NK-92 (cell line): ENCODE measurements around the gene SIGLEC7.
"Not testable (repeated sequence)": the region's sequence is repeated elsewhere in the genome, so short reads cannot be mapped to it uniquely, and the experiment has no call there.

Source experiments
- DNase-seq: peaks from one replicate; lab custom pipeline; 2025; ENCODE audit not compliant: unreplicated experiment; lab: John Stamatoyannopoulos, UW

The SIGLEC7 gene

DNA sequence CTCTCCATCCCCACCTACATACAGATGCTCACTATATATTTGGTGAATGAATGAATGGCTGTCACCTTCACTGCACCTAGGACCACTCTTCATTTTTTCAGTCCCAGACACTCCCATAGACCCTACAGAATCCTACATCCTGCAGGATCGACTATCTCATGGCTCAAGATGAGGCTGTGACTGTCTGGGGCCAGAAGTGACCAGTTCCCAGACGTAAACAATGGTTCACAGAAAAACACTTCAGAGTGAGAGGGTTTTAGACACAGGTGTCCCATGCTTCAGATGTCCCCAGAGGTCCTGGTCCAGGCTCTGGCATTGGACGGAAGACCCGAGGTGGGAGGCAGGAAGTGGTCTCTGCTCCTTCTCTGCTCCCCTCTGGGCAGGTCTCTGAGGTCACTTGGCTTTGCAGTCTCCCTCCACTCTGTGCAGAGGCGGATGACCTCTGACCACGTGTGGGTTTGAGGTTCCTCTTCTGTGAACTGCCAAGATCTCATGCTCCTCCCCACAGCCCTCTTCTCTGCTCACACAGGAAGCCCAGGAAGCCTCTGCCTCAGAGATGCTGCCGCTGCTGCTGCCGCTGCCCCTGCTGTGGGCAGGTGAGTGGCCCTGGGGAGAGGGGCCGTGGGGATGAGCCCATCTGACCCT, 24.9 kb downstream of the SIGLEC7 start:
- DNase-seq, result no peak

DNA sequence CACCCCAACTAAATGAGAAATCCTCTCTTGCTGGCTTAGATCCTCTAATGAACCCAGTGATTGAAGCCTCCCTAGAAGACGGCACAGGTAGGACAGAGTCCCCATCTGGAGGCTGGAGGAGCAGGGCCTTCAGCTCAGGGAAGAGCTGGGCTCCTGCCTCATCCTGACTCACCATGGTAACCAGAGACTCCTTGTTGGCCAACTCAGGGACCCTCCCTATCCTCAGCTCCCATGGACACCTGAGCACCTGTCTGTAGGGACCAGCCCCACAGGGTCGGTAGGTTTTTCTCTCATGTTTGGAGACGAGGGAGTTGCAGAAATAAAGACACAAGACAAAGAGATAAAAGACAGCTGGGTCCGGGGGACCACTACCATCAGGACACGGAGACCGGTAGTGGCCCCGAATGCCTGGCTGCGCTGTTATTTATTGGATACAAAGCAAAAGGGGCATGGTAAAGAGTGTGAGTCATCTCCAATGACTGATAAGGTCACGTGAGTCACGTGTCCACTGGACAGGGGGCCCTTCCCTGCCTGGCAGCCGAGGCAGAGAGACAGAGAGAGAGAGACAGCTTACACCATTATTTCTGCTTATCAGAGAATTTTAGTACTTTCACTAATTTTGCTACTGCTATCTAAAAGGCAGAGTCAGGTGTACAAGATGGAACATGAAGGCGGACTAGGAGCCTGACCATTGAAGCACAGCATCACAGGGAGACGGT, 26.6 kb downstream of the SIGLEC7 start:
- DNase-seq, result no peak

DNA sequence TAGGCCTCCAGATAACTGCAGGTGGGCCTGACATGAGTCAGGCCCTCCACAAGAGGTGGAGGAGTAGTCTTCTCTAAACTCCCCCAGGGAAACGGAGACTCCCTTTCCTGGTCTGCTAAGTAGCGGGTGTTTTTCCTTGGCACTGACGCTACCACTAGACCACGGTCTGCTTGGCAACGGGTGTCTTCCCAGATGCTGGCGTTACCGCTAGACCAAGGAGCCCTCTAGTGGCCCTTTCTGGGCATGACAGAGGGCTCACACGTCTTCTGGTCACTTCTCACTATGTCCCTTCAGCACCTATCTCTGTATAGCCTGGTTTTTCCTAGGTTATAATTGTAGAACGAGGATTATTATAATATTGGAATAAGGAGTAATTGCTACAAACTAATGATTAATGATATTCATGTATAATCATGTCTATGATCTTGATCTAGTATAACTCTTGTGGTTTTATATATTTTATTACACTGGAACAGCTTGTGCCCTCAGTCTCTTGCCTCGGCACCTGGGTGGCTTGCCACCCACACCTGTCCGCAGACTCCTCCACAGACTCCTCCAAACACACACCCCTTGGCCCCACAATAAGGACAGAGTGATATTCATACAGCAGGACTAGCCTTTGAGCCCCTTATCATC, 27.3 kb downstream of the SIGLEC7 start:
- DNase-seq, result not testable (repeated sequence)

GRCh38 chr19:51172223-51172622, 30.1 kb downstream of the SIGLEC7 start:
- no peak for DNase-seq

DNA sequence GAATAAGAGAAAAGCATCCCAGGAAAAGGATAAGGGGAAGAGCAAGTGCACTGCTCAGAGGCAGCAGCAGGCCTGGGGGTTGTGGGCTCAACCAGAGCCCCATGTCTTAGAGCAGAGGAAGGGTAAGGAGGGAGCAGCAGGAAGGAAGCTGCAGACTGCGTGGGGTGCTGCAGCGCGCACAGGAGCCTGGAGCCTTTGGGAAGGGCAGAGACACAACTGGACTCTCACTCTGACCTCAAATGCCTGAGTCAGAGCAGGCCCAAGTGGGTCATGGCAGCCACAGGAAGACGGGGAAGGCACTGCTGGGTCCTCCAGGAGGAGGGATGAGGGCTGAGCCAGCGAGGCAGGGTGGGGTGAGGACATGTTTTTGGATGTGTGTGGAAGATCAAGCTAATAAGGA, 31.6 kb downstream of the SIGLEC7 start:
- no peak for DNase-seq

- DNase-seq, result no peak
These were observed 37.2 kb downstream of the SIGLEC7 start for GRCh38 chr19:51179256-51179655.

DNA sequence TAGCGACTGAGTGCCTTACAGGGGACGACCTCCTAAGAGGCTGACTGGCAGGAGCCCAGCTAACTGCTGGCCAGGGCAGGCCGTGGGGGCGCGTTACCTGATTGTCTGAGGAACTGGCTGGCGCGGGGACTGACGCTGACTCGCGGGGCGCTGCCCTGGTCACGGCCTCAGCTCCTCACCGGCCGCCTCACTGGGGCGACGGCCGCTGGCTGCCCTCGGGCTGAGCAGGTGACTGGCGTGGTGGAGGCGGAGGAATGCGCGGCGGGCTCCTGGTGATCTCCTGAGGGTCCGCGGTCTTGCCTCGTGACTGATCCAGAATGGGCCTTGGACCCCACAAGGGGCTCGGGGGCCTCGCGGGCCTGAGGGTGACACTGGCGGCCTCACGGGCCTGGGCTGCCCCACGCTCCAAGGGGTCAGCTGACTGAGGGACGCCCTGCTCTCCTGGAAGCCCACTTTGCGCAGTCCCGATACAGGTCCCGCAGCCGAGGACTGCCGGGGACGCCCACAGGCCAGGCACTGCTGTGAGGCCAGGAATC, 39.3 kb downstream of the SIGLEC7 start:
- no peak for DNase-seq

DNA sequence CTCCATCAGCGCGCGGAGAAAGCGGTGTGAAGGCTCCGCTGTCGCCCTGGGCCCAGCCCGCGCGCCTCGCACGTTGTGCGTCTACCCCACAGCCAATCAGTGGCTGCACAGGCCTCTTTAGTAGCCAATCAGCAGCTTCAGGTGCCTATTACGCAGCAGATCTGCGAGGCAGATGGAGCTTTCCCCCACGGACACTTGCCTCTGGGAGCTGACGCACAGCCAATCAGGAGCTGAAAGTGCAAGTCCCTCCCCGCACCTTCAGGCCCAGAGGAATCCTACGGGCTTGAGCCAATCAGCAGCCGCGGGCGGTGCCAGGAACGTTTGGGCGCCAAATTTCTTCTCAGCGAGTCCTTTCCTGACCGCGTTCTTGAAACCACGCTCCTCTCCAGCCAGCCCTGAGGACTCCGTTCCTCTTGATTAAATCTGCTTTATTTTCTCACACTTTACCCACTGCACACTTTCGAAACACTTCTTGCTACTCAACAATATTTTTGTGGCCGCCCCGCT, 39.9 kb downstream of the SIGLEC7 start:
- DNase-seq, result no peak

GRCh38 chr19:51183629-51184028, 41.5 kb downstream of the SIGLEC7 start:
- DNase-seq, result no peak

DNA sequence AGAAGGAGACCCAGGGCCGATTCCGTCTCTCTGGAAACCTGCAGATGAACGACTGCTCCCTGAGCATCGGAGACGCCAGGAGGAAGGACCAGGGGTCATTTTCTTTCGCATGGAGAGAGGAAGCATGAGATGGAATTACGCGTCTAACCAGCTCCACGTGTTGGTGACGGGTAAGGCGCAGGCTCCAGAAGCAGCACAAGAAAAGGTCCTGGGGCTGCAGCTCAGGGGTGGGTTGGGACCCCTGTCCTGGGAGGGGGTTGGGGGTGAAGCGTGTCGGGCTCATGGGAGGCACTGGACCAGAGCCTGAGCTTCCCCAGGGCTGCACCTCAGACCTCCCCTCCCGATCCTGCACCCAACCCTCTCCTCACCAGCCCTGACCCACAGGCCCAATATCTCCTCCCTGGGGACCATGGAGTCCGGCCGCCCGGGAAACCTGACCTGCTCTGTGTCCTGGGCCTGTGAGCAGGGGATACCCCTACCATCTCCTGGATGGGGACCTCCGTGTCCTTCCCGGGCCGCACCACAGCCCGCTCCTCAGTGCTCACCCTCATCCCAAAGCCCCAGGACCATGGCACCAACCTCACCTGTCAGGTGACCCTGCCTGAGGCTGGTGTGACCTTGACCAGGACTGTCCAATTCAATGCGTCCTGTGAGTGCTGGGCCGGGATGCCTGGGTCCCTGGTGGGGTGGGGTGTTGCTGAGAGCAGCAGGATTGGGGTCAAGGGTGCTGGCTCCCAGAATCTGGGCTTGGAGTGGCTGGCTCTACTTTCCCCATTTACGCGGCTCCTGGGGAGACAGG, 43.2 kb downstream of the SIGLEC7 start:
- DNase-seq, result no peak

DNA sequence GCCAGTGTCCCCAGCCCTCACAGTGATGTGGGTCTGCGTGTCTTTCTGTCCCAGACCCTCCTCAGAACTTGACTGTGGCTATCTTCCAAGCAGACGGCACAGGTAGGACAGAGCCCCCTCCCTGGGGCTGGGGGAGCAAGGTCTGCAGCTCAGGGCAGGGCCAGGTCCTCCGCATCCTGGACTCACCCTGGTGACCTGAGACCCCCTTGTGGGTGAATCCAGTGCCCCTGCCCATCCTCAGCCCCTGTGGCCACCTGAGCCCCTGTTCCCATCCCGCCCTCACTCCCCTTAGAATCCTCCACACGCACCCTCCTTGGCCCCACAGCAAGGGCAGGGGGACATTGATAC, 43.7 kb downstream of the SIGLEC7 start:
- no peak for DNase-seq

DNA sequence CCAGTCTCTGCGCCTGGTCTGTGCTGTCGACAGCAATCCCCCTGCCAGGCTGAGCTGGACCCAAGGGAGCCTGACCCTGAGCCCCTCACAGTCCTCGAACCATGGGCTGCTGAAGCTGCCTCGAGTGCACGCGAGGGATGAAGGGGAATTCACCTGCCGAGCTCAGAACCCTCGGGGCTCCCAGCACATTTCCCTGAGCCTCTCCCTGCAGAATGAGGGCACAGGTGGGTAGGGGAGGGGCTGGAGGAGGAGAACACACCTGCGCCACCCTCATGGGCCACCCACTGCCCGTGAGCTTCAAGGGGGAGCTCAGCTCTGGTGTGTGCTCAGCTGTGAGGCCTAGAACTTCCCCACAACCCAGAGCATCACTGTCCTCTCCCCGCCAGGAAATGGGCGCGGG, 44.2 kb downstream of the SIGLEC7 start:
- DNase-seq, result no peak

DNA sequence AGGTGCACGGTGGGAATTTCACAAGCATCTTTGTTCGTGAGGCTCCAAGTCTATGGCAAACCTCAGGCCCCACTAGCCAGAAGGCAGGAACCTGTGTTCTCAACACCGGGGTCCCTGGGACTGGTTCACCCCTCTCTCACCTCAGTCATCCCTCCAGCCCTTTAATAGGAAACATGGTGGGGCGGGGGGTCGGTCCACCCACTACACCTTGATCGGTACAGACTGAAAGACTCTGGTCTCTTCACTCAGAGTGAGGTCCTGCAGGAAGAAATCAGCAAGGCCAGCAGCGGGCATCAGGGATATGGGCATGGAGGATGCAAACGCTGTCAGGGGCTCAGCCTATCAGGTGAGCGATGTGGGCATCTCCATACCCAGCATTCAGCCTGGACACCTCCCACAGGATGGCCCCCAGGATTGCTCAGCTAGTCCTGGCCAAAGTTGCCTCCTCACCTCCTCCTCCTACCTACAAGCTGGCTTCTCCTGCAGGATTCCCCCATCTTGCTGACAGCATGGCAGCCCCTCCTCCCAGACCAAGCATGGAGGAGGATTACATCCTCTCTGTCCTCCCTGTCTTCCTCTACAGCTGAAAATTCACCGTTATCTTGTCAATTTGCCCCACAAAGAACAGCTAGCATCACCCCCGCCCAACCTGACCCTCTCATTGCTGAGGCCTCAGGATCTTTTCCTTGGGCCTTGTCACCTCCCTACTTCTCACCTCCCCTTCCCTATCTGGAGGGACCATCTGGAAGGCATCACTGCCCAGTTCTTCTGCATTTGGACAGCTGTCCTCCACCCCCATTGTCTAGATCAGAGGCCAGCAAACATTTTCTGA, 45.5 kb downstream of the SIGLEC7 start:
- DNase-seq, result no peak

GRCh38 chr19:51188227-51188559, 46.1 kb downstream of the SIGLEC7 start:
- DNase-seq, result no peak

- no peak for DNase-seq
These were observed 50.6 kb downstream of the SIGLEC7 start for GRCh38 chr19:51192689-51193088.

DNA sequence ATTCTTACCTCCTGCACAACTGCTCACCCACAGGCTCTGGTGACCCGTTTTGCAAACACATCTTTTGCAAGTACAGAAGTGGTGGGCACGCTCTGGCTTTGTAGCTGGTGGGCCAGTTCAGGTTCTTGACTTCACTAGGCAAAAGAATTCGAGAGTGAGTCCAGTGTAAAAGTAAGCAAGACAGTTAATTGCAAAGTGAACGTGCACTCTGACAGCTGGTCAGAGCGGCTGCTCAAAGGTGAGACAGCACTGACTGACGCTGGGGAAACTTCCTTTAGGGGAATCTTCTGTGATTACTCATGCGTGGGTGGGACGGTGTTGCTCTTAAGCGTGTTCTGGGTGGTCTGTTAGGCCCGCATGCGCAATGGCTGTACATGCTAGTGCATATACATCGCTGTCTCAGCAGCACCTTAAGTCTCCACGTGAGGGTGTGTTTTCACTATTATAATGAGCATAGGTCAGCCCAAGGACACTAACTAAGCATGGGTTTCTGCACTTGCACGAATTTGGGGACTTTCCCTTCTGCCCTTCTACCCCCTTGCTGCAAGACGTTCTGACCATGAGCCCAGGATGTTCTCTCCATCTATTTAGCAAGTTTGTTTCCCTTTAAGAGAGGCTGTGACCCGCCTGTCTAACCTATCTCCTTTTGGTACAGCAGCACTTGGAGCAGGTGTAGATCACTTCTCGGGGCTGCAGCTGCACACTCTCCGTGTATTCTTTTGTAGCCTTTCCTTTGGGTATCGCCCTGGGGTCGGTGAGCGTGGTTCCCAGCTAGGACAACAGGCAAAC, 52.6 kb downstream of the SIGLEC7 start:
- no peak for DNase-seq

- no peak for DNase-seq
These were observed 53.1 kb downstream of the SIGLEC7 start for GRCh38 chr19:51195316-51195586.

GRCh38 chr19:51195616-51196015, 53.5 kb downstream of the SIGLEC7 start:
- no peak for DNase-seq

- no peak for DNase-seq
These were observed 54.1 kb downstream of the SIGLEC7 start for GRCh38 chr19:51196181-51196580.

DNA sequence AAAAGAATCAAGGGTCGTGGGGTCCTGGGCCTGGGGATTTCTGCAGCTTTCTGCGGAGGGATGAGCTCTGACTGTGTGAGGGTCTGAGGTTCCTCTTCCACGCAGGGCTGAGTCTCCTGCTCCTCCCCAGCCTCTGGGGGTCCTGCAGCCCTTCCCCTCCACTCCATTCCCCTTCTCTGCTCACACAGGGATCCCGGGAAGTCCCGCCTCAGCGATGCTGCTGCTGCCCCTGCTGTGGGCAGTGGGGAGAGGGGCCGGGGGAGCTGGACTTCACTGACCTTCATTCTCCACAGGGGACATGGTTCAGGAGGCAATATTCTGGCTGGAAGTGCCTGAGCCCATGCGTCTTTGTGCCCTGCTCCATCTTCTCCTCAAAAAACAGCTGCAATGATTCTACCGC, 56.5 kb downstream of the SIGLEC7 start:
- no peak for DNase-seq
